HCT116 (cell line): ENCODE results near the gene DFFA. TPM values are rescaled to one million over a fixed set of nuclear protein-coding genes. Genes with fewer than 3 reads are reported as not detected.

Source experiments
- ATAC-seq: fragments of 200-7000 bp; cut with Tn5 transposase; 2 replicates; pipeline ENCODE4 v1.9.1; 2020; ENCODE audit warnings: mild to moderate bottlenecking, moderate library complexity
- BruUV-seq: library from RNA; stranded (reverse); fragments of 400-500 nt; replicated peaks from 2 replicates; lab custom pipeline; 2021; lab: Mats Ljungman, UMichigan
- CTCF ChIA-PET: fragments of 300-600 bp; sonication (Branson Sonifier 250); formaldehyde crosslinking; loops from one replicate; lab custom pipeline; 2021; ENCODE audit warnings: antibody characterized with exemption; lab: Charles Lee
- POLR2A ChIA-PET: fragments of 300-600, 350-600 bp; sonication (Branson Sonifier 250); formaldehyde crosslinking; loops from one replicate; lab custom pipeline; 2021; ENCODE audit warnings: antibody characterized with exemption; lab: Charles Lee
- RAD21 ChIA-PET, 2 experiments: fragments of 300-600 bp; sonication (Branson Sonifier 250); formaldehyde crosslinking; loops; one replicate each; lab custom pipeline; 2023; ENCODE audit warnings: low total read pairs in 2 of 2; ENCODE audit not compliant: uncharacterized antibody in 2 of 2, unreplicated experiment in 2 of 2, low non-redundant PET in 1 of 2; lab: Charles Lee
- DNase-seq: peaks from one replicate; pipeline ENCODE4 v3.0.0-alpha.2; 2010; ENCODE audit warnings: low read depth, low spot score
- H2AFZ ChIP-seq: fragments of 200-600 bp; shearing (Covaris generic), sonication (generic); 2 replicates; pipeline ENCODE4 v1.6.1; 2017; ENCODE audit warnings: low read depth, mixed run types, mixed read lengths, antibody characterized with exemption, low read length; ENCODE audit not compliant: poor library complexity, severe bottlenecking
- H3K27ac ChIP-seq: 2 replicates; pipeline ENCODE4 v1.5.1; 2012; ENCODE audit warnings: low read depth, low read length
- H3K27me3 ChIP-seq: fragments of 200-600 bp; sonication (generic); 2 replicates; pipeline ENCODE4 v1.6.1; 2016; ENCODE audit warnings: mixed run types, low read length, mixed read lengths; ENCODE audit not compliant: insufficient read depth
- H3K36me3 ChIP-seq, 2 experiments: fragments of 200-500 bp in 1 of 2; fragments of 200-600 bp in 1 of 2; sonication (Bioruptor generic) in 1 of 2; sonication (generic) in 1 of 2; 2 replicates each; pipeline versions ENCODE4 v1.5.1 to v1.6.1; 2014 to 2016; ENCODE audit warnings: low read length in 2 of 2, inconsistent platforms in 1 of 2, mixed read lengths in 1 of 2, mixed run types in 1 of 2; ENCODE audit not compliant: insufficient read depth in 2 of 2, control insufficient read depth in 1 of 2
- H3K4me1 ChIP-seq, 2 experiments: fragments of 200-600 bp in 1 of 2; sonication (generic) in 1 of 2; 2 replicates each; pipeline versions ENCODE4 v1.5.1 to v1.6.1; 2012 to 2017; ENCODE audit warnings: low read length in 2 of 2, inconsistent platforms in 1 of 2, mild to moderate bottlenecking in 1 of 2, mixed read lengths in 1 of 2, mixed run types in 1 of 2, moderate library complexity in 1 of 2; ENCODE audit not compliant: insufficient read depth in 2 of 2, control insufficient read depth in 1 of 2
- H3K4me2 ChIP-seq: fragments of 200-600 bp; sonication (generic); 2 replicates; pipeline ENCODE4 v1.6.1; 2017; ENCODE audit warnings: mixed run types, low read length, mixed read lengths
- H3K4me3 ChIP-seq, 2 experiments: fragments of 200-600 bp in 1 of 2; sonication (generic) in 1 of 2; replicated peaks in 1 of 2; 2 replicates each; pipeline ENCODE4 v1.5.1; 2011 to 2016; ENCODE audit warnings: low read length in 2 of 2, control low read depth in 1 of 2, low read depth in 1 of 2, mild to moderate bottlenecking in 1 of 2, mixed read lengths in 1 of 2, mixed run types in 1 of 2
- H3K79me2 ChIP-seq: fragments of 200-600 bp; sonication (generic); 2 replicates; pipeline ENCODE4 v1.6.1; 2017; ENCODE audit warnings: mild to moderate bottlenecking, mixed run types, low read length, moderate library complexity, mixed read lengths; ENCODE audit not compliant: insufficient read depth
- H3K9ac ChIP-seq: fragments of 200-600 bp; sonication (generic); 2 replicates; pipeline ENCODE4 v1.6.1; 2016; ENCODE audit warnings: low read length, mixed read lengths
- H3K9me2 ChIP-seq: fragments of 200-600 bp; sonication (generic), shearing (Covaris generic); 2 replicates; pipeline ENCODE4 v1.6.1; 2017; ENCODE audit warnings: mixed run types, mild to moderate bottlenecking, moderate library complexity; ENCODE audit not compliant: insufficient read depth
- H3K9me3 ChIP-seq, 2 experiments: fragments of 200-500 bp in 1 of 2; fragments of 200-600 bp in 1 of 2; sonication (Bioruptor generic) in 1 of 2; sonication (generic) in 1 of 2; 2 replicates each; pipeline ENCODE4 v1.6.1; 2014 to 2017; ENCODE audit warnings: low read length in 2 of 2, mixed read lengths in 2 of 2, inconsistent platforms in 1 of 2, low read depth in 1 of 2, mild to moderate bottlenecking in 1 of 2, mixed run types in 1 of 2, moderate library complexity in 1 of 2; ENCODE audit not compliant: control insufficient read depth in 1 of 2, insufficient read depth in 1 of 2
- H4K20me1 ChIP-seq: fragments of 200-600 bp; sonication (generic), shearing (Covaris generic); 2 replicates; pipeline ENCODE4 v1.6.1; 2017; ENCODE audit warnings: mixed run types, mild to moderate bottlenecking, moderate library complexity; ENCODE audit not compliant: insufficient read depth
- EZH2phosphoT487 ChIP-seq: fragments of 200-600 bp; IDR thresholded peaks from 2 replicates; pipeline ENCODE4 v1.6.1; 2018; ENCODE audit warnings: antibody characterized with exemption, borderline replicate concordance
- SIN3A ChIP-seq: IDR thresholded peaks from 2 replicates; pipeline ENCODE4 v1.6.1; 2012; ENCODE audit warnings: low read depth
- TCF7L2 ChIP-seq: IDR thresholded peaks from 2 replicates; pipeline ENCODE4 v1.7.0; 2011; ENCODE audit warnings: borderline replicate concordance, inconsistent platforms; ENCODE audit not compliant: insufficient read depth, insufficient read length; ENCODE audit errors: extremely low read depth
- intact Hi-C: fragments of 100-400 bp; cut with micrococcal nuclease; formaldehyde crosslinking; loops from 2 replicates; pipeline ENCODE4 v1.10.0; 2022
- total RNA-seq: library from RNA; stranded (reverse); gene quantifications from one replicate; pipeline ENCODE4 v1.2.1, GENCODE V29; 2021; ENCODE audit not compliant: unreplicated experiment
- TF ChIP-seq, protein P1 (sequence below): IDR thresholded peaks from 2 replicates; pipeline ENCODE4 v1.6.1; 2012
- TF ChIP-seq, protein P2 (sequence below): IDR thresholded peaks from 2 replicates; pipeline ENCODE4 v1.6.1; 2012; ENCODE audit warnings: low read depth

Gene DFFA
- total RNA-seq, 1 experiment from 2014 or later: 67.7 TPM

DNA sequence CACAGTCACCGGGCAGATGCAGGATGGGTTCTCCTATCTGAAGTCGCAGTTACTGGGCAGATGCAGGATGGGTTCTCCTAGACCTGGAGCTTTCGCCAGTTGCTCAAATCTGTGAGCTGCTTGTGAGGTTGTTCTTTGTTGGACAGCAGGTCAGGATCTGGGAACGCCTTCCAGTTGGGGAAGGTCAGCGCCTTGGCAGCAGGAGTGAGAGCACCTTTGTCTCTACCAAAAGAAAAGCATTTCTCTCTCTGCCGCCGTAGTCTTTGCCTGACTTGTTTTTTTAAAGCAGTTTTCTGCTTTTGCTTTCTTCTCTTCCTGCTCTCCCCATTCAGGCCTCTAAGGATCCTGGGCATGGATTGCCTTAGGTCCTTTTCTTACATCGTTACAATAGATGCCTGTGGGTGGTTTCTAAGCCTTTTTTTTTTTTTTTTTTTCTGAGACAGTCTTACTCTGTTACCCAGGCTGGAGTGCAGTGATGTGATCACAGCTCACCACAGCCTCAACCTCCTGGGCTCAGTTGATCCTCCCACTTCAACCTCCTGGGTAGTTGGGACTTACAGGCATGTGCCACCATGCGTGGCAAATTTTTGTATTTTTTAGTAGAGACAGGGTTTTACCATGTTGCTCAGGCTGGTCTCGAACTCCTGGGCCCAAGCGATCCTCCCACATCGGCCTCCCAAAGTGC is 18.1 kb upstream of the DFFA start (continued):
- TF ChIP-seq, protein P1, sequence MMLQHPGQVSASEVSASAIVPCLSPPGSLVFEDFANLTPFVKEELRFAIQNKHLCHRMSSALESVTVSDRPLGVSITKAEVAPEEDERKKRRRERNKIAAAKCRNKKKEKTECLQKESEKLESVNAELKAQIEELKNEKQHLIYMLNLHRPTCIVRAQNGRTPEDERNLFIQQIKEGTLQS: no peak
- TF ChIP-seq TCF7L2: no peak
- TF ChIP-seq SIN3A: no peak
- TF ChIP-seq, protein P2, sequence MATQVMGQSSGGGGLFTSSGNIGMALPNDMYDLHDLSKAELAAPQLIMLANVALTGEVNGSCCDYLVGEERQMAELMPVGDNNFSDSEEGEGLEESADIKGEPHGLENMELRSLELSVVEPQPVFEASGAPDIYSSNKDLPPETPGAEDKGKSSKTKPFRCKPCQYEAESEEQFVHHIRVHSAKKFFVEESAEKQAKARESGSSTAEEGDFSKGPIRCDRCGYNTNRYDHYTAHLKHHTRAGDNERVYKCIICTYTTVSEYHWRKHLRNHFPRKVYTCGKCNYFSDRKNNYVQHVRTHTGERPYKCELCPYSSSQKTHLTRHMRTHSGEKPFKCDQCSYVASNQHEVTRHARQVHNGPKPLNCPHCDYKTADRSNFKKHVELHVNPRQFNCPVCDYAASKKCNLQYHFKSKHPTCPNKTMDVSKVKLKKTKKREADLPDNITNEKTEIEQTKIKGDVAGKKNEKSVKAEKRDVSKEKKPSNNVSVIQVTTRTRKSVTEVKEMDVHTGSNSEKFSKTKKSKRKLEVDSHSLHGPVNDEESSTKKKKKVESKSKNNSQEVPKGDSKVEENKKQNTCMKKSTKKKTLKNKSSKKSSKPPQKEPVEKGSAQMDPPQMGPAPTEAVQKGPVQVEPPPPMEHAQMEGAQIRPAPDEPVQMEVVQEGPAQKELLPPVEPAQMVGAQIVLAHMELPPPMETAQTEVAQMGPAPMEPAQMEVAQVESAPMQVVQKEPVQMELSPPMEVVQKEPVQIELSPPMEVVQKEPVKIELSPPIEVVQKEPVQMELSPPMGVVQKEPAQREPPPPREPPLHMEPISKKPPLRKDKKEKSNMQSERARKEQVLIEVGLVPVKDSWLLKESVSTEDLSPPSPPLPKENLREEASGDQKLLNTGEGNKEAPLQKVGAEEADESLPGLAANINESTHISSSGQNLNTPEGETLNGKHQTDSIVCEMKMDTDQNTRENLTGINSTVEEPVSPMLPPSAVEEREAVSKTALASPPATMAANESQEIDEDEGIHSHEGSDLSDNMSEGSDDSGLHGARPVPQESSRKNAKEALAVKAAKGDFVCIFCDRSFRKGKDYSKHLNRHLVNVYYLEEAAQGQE: no peak
- TF ChIP-seq EZH2phosphoT487: no peak

DNA sequence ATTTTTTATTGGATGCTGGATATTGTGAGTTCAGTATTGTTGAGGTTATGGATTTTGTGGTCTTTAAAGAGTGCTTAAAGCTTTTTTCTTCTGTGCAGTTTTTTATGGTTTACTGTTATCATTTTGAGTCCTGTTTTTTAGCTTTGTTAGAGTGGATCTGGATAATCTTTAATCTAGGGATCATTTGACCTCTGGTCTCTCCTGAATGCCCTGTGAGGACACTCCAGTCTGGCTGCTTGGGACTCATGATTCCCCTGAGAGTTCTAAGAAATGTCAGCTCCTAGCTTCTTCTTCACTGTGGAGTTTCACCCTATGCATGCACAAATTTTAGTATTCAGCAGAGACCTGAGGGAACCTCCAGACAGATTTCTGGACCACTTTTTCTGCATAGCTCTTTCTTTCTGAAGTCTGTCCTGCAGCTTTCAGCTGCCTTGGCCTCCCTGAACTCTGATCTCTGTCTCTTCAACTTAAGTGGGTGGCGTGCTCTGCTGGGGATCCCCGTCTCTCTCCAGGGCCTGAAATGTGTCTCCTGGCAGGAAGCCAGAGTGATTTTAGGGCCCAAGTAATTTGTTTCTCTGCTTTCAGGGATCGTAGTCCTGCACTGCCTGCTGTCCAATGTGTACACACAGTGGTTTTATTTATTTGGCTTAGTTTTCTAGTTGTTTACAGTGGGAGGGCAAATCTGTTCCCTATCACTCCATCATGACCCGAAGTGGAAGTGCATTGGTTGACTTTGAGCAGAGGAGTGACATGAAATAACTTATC is 17.1 kb upstream of the DFFA start:
- intact Hi-C loops: no loop called here
- CTCF ChIA-PET: no interaction called here
- DNase-seq (no peak), ATAC-seq (no peak)
- Histone ChIP-seq H3K79me2 (peaks cover 97% of the 10 kb centered on the region), H3K4me3 (no peak overlapping the region), H3K36me3 (no peaks in the 10 kb centered on the region), H3K9me3 (no peaks in the 10 kb centered on the region), H3K4me2 (no peak overlapping the region), H3K9ac (no peak overlapping the region), H3K9me2 (no peaks in the 10 kb centered on the region), H3K27me3 (no peaks in the 10 kb centered on the region), H2AFZ (no peak overlapping the region), H3K27ac (no peak overlapping the region), H3K4me1 (peaks cover 0 to 2% of the 10 kb centered on the region in 2 experiments; a peak in 2 of 4 replicates), H4K20me1 (no peaks in the 10 kb centered on the region)
- POLR2A ChIA-PET: no interaction called here
- TF ChIP-seq, protein P1: no peak
- no TSS peak for BruUV-seq
- RAD21 ChIA-PET: no interaction called here
